Measurements from ENCODE around the gene TXNDC9. TPM values are rescaled to one million over a fixed set of nuclear protein-coding genes. Genes with fewer than 3 reads are reported as not detected.

Gene TXNDC9
- total and polyA plus RNA-seq, 2 of the 8 experiments (the other 6 are each of a cell fraction or from before 2014, with no cell fraction given), result 12.9 to 35.6 TPM

DNA sequence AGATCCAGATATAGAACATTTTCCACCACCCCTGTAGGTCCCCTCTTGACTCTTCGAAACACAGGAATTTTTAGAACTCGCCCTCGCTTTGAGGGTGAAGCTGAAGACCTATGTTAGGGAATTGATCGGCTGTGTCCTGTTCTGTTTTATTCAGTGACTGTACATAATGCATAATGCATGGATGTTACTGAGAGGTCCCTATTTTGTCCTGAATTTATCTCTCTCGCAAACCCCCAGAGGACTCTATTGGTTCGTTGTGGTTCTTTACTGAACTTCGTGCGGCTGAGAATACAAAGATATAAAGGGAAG is 625 bp upstream of the TXNDC9 start (continued):
- no peak for TF ChIP-seq CEBPB (IDR thresholded peaks at IDR 0.05; ENCODE audit: low read depth, low read length)
- TF ChIP-seq CTBP2 (IDR thresholded peaks at IDR 0.05; ENCODE audit: borderline replicate concordance, insufficient read depth, insufficient read length, low read length), result no peak
